Liver (tissue), 3 donors: ENCODE measurements around the gene CD80.

ENCODE experiments used
- ATF3 ChIP-seq: IDR thresholded peaks from 2 replicates; pipeline ENCODE4 v1.6.1; 2016; ENCODE audit warnings: antibody characterized with exemption
- CTCF ChIP-seq: fragments of 150-350 bp; IDR thresholded peaks from 2 replicates; pipeline ENCODE4 v1.5.1; 2017; ENCODE audit warnings: improper control_type of control experiment, low read depth, low read length; ENCODE audit not compliant: missing input control
- GABPA ChIP-seq, 2 donors: IDR thresholded peaks in 1 of 2; conservative IDR thresholded peaks in 1 of 2; 2 replicates each; pipeline ENCODE4 v1.6.1; 2016; ENCODE audit warnings: antibody characterized with exemption in 2 of 2, mild to moderate bottlenecking in 1 of 2, moderate library complexity in 1 of 2
- HNF4A ChIP-seq, 2 donors: conservative IDR thresholded peaks; 2 replicates each; pipeline ENCODE4 v1.6.1; 2016; ENCODE audit warnings: antibody characterized with exemption in 2 of 2, mild to moderate bottlenecking in 2 of 2
- HNF4G ChIP-seq: IDR thresholded peaks from 2 replicates; pipeline ENCODE4 v1.6.1; 2016; ENCODE audit warnings: antibody characterized with exemption
- JUND ChIP-seq, 2 donors: IDR thresholded peaks; 2 replicates each; pipeline ENCODE4 v1.6.1; 2016; ENCODE audit warnings: antibody characterized with exemption in 2 of 2
- MAX ChIP-seq: IDR thresholded peaks from 2 replicates; pipeline ENCODE4 v1.6.1; 2016; ENCODE audit warnings: antibody characterized with exemption
- RAD21 ChIP-seq, 2 donors: IDR thresholded peaks; 2 replicates each; pipeline ENCODE4 v1.6.1; 2016; ENCODE audit warnings: antibody characterized with exemption in 2 of 2, mild to moderate bottlenecking in 2 of 2
- REST ChIP-seq: IDR thresholded peaks from 2 replicates; pipeline ENCODE4 v1.6.1; 2016; ENCODE audit warnings: antibody characterized with exemption, mild to moderate bottlenecking
- RXRA ChIP-seq, 2 donors: IDR thresholded peaks; 2 replicates each; pipeline ENCODE4 v1.6.1; 2017 to 2018; ENCODE audit warnings: antibody characterized with exemption in 2 of 2, mild to moderate bottlenecking in 1 of 2
- SP1 ChIP-seq: IDR thresholded peaks from 2 replicates; pipeline ENCODE4 v1.6.1; 2018; ENCODE audit warnings: antibody characterized with exemption, mild to moderate bottlenecking
- YY1 ChIP-seq: IDR thresholded peaks from 2 replicates; pipeline ENCODE4 v1.6.1; 2016; ENCODE audit warnings: antibody characterized with exemption, mild to moderate bottlenecking
- donor health status: healthy.
- donor health status: healthy.

- TF ChIP-seq CTCF (no peak), JUND (IDR thresholded peaks at IDR 0.05) (no peak), RAD21 (IDR thresholded peaks at IDR 0.05) (no peak), REST (no peak), MAX (no peak), ATF3 (no peak), HNF4G (no peak), HNF4A (conservative IDR thresholded peaks at IDR 0.05) (no peak), YY1 (no peak), SP1 (no peak), RXRA (IDR thresholded peaks at IDR 0.05) (no peak), GABPA (IDR thresholded peaks at IDR 0.05 in 1 of 2, conservative IDR thresholded peaks at IDR 0.05 in 1 of 2) (no peak)
Measured at GRCh38 chr3:119575507-119575906, 16.1 kb upstream of the CD80 start.
